SH-SY5Y (cell line): Measurements from ENCODE around the gene INTS3.

Experiments
- GATA2 ChIP-seq: IDR thresholded peaks from 2 replicates; pipeline ENCODE4 v1.6.1; 2011; ENCODE audit warnings: mild to moderate bottlenecking, low read depth, low read length
- GATA3 ChIP-seq: IDR thresholded peaks from 2 replicates; pipeline ENCODE4 v1.6.1; 2011; ENCODE audit warnings: low read depth, mild to moderate bottlenecking, low read length, moderate library complexity

Gene INTS3

DNA sequence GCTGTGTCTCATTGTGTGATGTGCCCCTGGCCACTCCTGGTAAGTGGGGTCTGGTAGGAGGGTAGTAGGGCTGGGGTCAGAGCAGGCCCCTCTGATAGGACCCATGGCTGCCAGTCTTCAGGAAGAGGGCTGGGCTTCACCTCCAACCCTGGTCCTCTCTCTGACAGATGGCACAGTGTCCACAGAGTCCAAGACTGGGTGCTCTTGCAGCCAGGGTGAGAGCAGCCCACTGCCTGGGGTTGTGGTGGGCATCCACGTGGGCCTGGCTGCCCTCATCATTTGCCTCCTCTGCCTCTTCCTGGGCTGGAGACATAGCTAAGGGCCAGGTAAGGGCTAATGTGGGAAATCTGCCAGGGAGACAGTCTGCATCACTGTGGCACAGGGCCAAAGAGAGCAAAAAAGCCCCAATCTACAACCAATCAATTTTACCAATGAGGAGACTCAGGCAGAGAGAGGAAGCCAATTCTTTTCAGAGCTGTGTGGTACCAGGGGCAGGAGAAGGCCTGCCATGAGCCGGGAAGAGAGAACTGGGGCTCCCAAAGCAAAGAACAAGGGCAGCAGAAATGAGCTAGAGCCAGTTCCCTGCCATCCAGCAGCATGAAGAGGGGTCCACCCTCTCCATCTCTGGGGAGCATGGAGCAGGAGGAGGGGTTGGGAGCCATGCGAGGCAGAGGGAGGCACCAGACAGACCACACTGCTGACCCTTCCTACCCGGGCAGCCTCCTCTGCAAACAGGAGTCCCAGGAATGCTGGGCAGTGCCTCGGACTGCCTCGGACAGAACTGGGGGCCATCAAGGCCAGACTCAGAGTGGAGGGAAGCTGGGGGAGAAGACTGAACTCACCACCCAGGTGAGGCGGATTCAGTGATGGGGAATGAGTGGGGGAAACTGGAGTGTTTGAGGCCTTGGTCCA, 74.2 kb downstream of the INTS3 start:
- TF ChIP-seq GATA2: no peak
- no peak for TF ChIP-seq GATA3

- TF ChIP-seq GATA2: no peak
These were observed 75.7 kb downstream of the INTS3 start for GRCh38 chr1:153803470-153804056.

- TF ChIP-seq GATA3: no peak
- no peak for TF ChIP-seq GATA2
These were observed 76.3 kb downstream of the INTS3 start for GRCh38 chr1:153804112-153804511.

DNA sequence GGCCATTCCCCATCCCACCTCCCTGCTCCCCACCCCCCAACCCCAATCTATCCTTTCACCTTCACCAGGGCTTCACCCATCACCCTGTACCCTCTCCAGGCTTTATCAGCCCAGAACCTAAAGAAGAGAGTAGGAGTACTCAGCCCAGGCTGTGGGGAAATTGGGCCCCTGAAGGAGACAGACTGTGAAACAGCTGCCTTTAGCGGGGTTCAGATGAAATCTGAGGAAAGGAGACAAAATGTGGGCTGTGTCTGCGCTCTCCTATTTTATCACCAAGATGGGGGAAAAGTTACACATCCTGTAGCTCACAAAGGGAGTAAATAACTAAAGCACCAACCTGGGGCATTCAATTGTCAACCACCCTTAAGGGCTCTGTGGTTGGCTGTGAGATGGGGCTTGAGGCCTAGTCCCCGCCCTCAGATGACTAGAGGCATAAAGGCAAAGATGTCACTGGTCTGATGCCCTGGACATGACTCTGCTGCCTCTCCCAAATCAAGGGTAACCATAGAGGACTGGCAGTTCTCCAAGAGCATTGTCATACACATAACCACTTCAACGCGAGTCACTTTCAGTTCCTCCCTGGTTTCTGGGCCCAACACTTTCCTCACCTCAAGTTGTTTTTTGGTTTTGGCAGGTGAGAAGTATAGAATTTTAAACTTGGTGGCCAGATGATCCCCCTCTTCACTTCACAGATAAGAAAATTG, 77.3 kb downstream of the INTS3 start:
- TF ChIP-seq GATA3: no peak
- TF ChIP-seq GATA2: no peak

DNA sequence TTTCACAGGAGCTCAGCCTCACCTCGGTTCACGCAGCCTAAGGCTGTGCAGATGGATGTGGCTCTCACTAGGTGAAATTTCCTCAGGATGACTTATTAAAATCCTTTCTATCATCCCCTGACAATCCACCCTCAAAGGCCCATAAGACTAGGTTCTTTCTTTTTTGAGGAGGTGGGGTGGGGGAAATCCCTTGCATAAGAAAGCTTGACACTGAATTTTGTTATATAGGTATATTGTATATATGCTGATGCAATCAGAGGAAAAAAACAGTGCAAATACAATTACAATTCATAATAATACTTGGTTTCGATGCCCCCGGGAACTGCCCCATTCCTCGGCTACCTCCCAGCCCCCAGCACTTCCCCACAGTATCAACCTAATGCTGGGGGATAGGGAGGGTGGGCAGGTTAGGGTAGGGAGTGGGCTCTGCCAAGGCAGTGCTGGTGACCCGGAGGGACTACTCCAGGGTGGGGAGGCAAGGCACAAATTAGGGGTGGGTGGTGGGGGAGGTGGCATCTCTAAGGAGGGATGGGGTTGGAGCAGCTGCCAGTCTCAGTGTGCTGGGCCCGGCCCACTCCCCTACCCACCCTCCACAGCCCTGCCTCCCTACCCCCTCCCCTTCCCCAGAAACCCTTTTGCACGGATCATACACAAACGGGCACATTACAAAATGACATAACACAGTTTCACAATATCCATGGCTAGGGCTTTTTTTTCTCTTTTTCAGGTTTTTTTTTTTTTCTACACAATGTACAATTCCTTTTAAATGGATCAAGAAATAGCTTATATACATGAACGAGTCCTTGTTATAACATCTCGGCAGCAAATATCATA, 78.3 kb downstream of the INTS3 start:
- no peak for TF ChIP-seq GATA3
- no peak for TF ChIP-seq GATA2

GRCh38 chr1:153816283-153816889, 88.5 kb downstream of the INTS3 start:
- no peak for TF ChIP-seq GATA3
- no peak for TF ChIP-seq GATA2

DNA sequence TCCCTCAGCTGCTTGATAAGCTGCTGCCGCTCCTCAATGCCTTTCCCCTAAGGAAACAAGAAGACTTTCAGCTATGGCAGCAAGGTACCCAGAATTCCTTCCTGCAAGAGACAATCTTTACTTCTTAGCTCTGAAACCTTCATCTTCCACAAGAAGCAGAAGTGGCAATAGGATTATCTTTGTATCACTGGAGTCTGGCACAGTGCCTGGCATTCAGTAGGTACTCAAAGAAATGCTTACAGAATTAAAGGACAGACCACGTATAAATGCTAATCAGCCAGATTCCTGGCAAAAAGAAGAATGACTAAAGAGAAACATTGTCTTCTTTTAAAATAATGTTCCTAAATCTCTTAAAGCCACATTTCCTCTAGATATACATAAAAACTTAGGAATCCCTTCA, 91.0 kb downstream of the INTS3 start:
- TF ChIP-seq GATA3 (no peak), GATA2 (no peak)
